Daoy (cell line): ENCODE data around the gene ANKRD26. TPM values are rescaled to one million over a fixed set of nuclear protein-coding genes. Genes with fewer than 3 reads are reported as not detected.

Experiments
- DNase-seq: peaks from one replicate; pipeline ENCODE4 v3.0.0-alpha.2; 2015; ENCODE audit warnings: low read depth
- total RNA-seq: library from RNA; depleted of rRNA; stranded (reverse); fragments of >200 nt; shearing (Covaris generic); gene quantifications from 2 replicates; pipeline ENCODE4 v1.2.3, GENCODE V29; 2014; rRNA removed

Gene ANKRD26
- total RNA-seq, 1 experiment from 2014 or later: 5.1 TPM

GRCh38 chr10:27020243-27020642 is 80.1 kb downstream of the ANKRD26 start:
- no peak for DNase-seq

GRCh38 chr10:27019827-27020226 is 80.5 kb downstream of the ANKRD26 start:
- no peak for DNase-seq

GRCh38 chr10:26997610-26998009 is 102.7 kb downstream of the ANKRD26 start:
- DNase-seq: no peak

GRCh38 chr10:26994743-26995142 is 105.6 kb downstream of the ANKRD26 start:
- DNase-seq: no peak

- no peak for DNase-seq
Measured at GRCh38 chr10:26987851-26988250, 112.4 kb downstream of the ANKRD26 start.

GRCh38 chr10:26983156-26983555 is 117.1 kb downstream of the ANKRD26 start:
- DNase-seq: no peak

GRCh38 chr10:26982058-26982457 is 118.2 kb downstream of the ANKRD26 start:
- no peak for DNase-seq

- no peak for DNase-seq
Measured at GRCh38 chr10:26981232-26981824, 119.0 kb downstream of the ANKRD26 start.

GRCh38 chr10:26978519-26978918 is 121.8 kb downstream of the ANKRD26 start:
- DNase-seq: no peak

- no peak for DNase-seq
Measured at GRCh38 chr10:26977635-26978034, 122.7 kb downstream of the ANKRD26 start.

GRCh38 chr10:26970667-26971066 is 129.6 kb downstream of the ANKRD26 start:
- no peak for DNase-seq

GRCh38 chr10:26969145-26969926 is 131.0 kb downstream of the ANKRD26 start:
- DNase-seq: no peak

- no peak for DNase-seq
Measured at GRCh38 chr10:26962835-26963234, 137.5 kb downstream of the ANKRD26 start.

- DNase-seq: no peak
Measured at GRCh38 chr10:26960308-26960707, 140.0 kb downstream of the ANKRD26 start.

GRCh38 chr10:26959841-26960240 is 140.5 kb downstream of the ANKRD26 start:
- DNase-seq: no peak

Other genes starting within 250 kb of the ANKRD26 start
- 31.2 and 34.4 TPM in 2 replicates for gene ABI1, start 239.5 kb downstream of the ANKRD26 start, total RNA-seq
- gene YME1L1, start 53.9 kb upstream of the ANKRD26 start, total RNA-seq: 101 and 126 TPM in 2 replicates
- 15.1 and 15.3 TPM in 2 replicates for gene MASTL, start 54.9 kb upstream of the ANKRD26 start, total RNA-seq
- 16.9 and 32.6 TPM in 2 replicates for gene ACBD5, start 140.3 kb upstream of the ANKRD26 start, total RNA-seq